ENCODE measurements around the gene ST7.

The ST7 gene

GRCh38 chr7:117014673-117015133 is 61.4 kb downstream of the ST7 start:
- peak; percentile 82 for DNase-seq (ENCODE audit: low read depth)
- TF ChIP-seq MYC (IDR thresholded peaks at IDR 0.05; ENCODE audit: low read depth, low read length), result peak; percentile 88
- TF ChIP-seq POLR2A (IDR thresholded peaks at IDR 0.05; ENCODE audit: extremely low read depth, insufficient read length), result no peak
- no peak for TF ChIP-seq CTCF (IDR thresholded peaks at IDR 0.05; ENCODE audit: low read depth, low read length)
- TF ChIP-seq MAX (IDR thresholded peaks at IDR 0.05; ENCODE audit: low read depth, low read length), result peak; percentile 90
- H3K4me3 ChIP-seq (ENCODE audit: low read depth, low read length), result peak overlapping the region; percentile 22

GRCh38 chr7:117015258-117016184 is 62.2 kb downstream of the ST7 start:
- TF ChIP-seq MAX (IDR thresholded peaks at IDR 0.05; ENCODE audit: low read depth, low read length), result no peak
- TF ChIP-seq MYC (IDR thresholded peaks at IDR 0.05; ENCODE audit: low read depth, low read length), result no peak
- TF ChIP-seq CTCF (IDR thresholded peaks at IDR 0.05; ENCODE audit: low read depth, low read length), result no peak
- no peak for TF ChIP-seq POLR2A (IDR thresholded peaks at IDR 0.05; ENCODE audit: extremely low read depth, insufficient read length)
- DNase-seq (ENCODE audit: low read depth), result no peak
- no peak overlapping the region for H3K4me3 ChIP-seq (ENCODE audit: low read depth, low read length)

GRCh38 chr7:117017017-117017451 is 63.7 kb downstream of the ST7 start:
- TF ChIP-seq CTCF (IDR thresholded peaks at IDR 0.05; ENCODE audit: low read depth, low read length) (no peak), POLR2A (IDR thresholded peaks at IDR 0.05; ENCODE audit: extremely low read depth, insufficient read length) (no peak)
- H3K4me3 ChIP-seq (ENCODE audit: low read depth, low read length), result no peak overlapping the region
- no peak for DNase-seq (ENCODE audit: low read depth)

GRCh38 chr7:117017702-117018266 is 64.5 kb downstream of the ST7 start:
- H3K4me3 ChIP-seq (ENCODE audit: low read depth, low read length), result no peak overlapping the region
- TF ChIP-seq MYC (IDR thresholded peaks at IDR 0.05; ENCODE audit: low read depth, low read length), result no peak
- no peak for TF ChIP-seq CTCF (IDR thresholded peaks at IDR 0.05; ENCODE audit: low read depth, low read length)
- no peak for TF ChIP-seq POLR2A (IDR thresholded peaks at IDR 0.05; ENCODE audit: extremely low read depth, insufficient read length)
- no peak for TF ChIP-seq MAX (IDR thresholded peaks at IDR 0.05; ENCODE audit: low read depth, low read length)
- DNase-seq (ENCODE audit: low read depth), result no peak

GRCh38 chr7:117018713-117019112 is 65.4 kb downstream of the ST7 start:
- TF ChIP-seq CTCF (IDR thresholded peaks at IDR 0.05; ENCODE audit: low read depth, low read length) (no peak), MAX (IDR thresholded peaks at IDR 0.05; ENCODE audit: low read depth, low read length) (no peak), POLR2A (IDR thresholded peaks at IDR 0.05; ENCODE audit: extremely low read depth, insufficient read length) (no peak), MYC (IDR thresholded peaks at IDR 0.05; ENCODE audit: low read depth, low read length) (no peak)
- H3K4me3 ChIP-seq (ENCODE audit: low read depth, low read length), result no peak overlapping the region
- DNase-seq (ENCODE audit: low read depth), result no peak
